C1 segment of cervical spinal cord (tissue), 14 donors: ENCODE results near the gene GRAMD1C.
A peak's percentile ranks its signal among the peaks of the same experiment; 100 is the strongest.

Source experiments
- DNase-seq, 14 donors: peaks; one replicate each; lab custom pipeline; 2025; lab: John Stamatoyannopoulos, UW

Gene GRAMD1C

GRCh38 chr3:113948015-113948917 is 109.7 kb downstream of the GRAMD1C start:
- DNase-seq, result peak in 2 of 14 donors; percentile 34 to 57

GRCh38 chr3:113952921-113953320 is 114.3 kb downstream of the GRAMD1C start:
- DNase-seq, result no peak

GRCh38 chr3:113953677-113954076 is 115.1 kb downstream of the GRAMD1C start:
- DNase-seq, result no peak

GRCh38 chr3:113954091-113954685 is 115.6 kb downstream of the GRAMD1C start:
- DNase-seq, result peak in 2 of 14 donors; percentile 31 to 79

- DNase-seq, result no peak
Observed at GRCh38 chr3:113963879-113964278, 125.3 kb downstream of the GRAMD1C start.

GRCh38 chr3:113966172-113966571 is 127.6 kb downstream of the GRAMD1C start:
- DNase-seq, result no peak

GRCh38 chr3:113968986-113969385 is 130.4 kb downstream of the GRAMD1C start:
- no peak for DNase-seq

GRCh38 chr3:113977822-113978221 is 139.2 kb downstream of the GRAMD1C start:
- no peak for DNase-seq

GRCh38 chr3:113979916-113980315 is 141.3 kb downstream of the GRAMD1C start:
- DNase-seq, result no peak

GRCh38 chr3:113981803-113982202 is 143.2 kb downstream of the GRAMD1C start:
- DNase-seq, result no peak

GRCh38 chr3:113983544-113983943 is 145.0 kb downstream of the GRAMD1C start:
- no peak for DNase-seq

- no peak for DNase-seq
Observed at GRCh38 chr3:113985541-113985940, 147.0 kb downstream of the GRAMD1C start.
